ENCODE results near the gene GSS. TPM values are rescaled to one million over a fixed set of nuclear protein-coding genes. Genes with fewer than 3 reads are reported as not detected.

GSS gene
- total RNA-seq, 4 donors from 2014 or later: 14.1 to 33.0 (median 23.8) TPM

- peaks cover 40 to 43% of the 10 kb centered on the region in 2 donors for H3K4me1 ChIP-seq
- peaks cover 0 to 70% of the 10 kb centered on the region in 2 donors for H3K36me3 ChIP-seq
- peak; percentile 18 to 74 for ATAC-seq
- no peak for TF ChIP-seq CTCF (IDR thresholded peaks at IDR 0.05 in 4 of 5, conservative IDR thresholded peaks at IDR 0.05 in 1 of 5)
- peak in 1 of 2 donors; percentile 11 for TF ChIP-seq POLR2A (IDR thresholded peaks at IDR 0.05)
- peak overlapping the region; percentile 79 to 92 (median 89) for H3K27ac ChIP-seq
- in situ Hi-C loops (cut with MboI; ENCODE audit: low sequenced_read_pairs in 4 of 4) (no loop called here), intact Hi-C loops (cut with DNase I; ENCODE audit: low total_unique reads) (no loop called here)
- peak in 1 of 2 donors; percentile 60 for DNase-seq
- H3K4me3 ChIP-seq: no peak overlapping the region
- no peaks in the 10 kb centered on the region for H3K27me3 ChIP-seq
- no peaks in the 10 kb centered on the region for H3K9me3 ChIP-seq
Measured at GRCh38 chr20:34925341-34925740, 30.3 kb downstream of the GSS start.

- peaks cover 40 to 43% of the 10 kb centered on the region in 2 donors for H3K4me1 ChIP-seq
Measured at GRCh38 chr20:34923414-34923813, 32.2 kb downstream of the GSS start.

GRCh38 chr20:34922654-34923381 is 32.8 kb downstream of the GSS start:
- TF ChIP-seq POLR2A (IDR thresholded peaks at IDR 0.05) (no peak), CTCF (IDR thresholded peaks at IDR 0.05 in 4 of 5, conservative IDR thresholded peaks at IDR 0.05 in 1 of 5) (no peak)
- peak; percentile 90 to 95 for ATAC-seq
- peak; percentile 59 to 76 for DNase-seq
- peak overlapping the region; percentile 79 to 92 (median 89) for H3K27ac ChIP-seq
- intact Hi-C loops (cut with DNase I; ENCODE audit: low total_unique reads): loop anchor here (1.0 kb wide), 1 partner anchor 49 kb away; no protein-coding TSS in a partner anchor
- in situ Hi-C loops (cut with MboI; ENCODE audit: low sequenced_read_pairs in 4 of 4): no loop called here
- H3K27me3 ChIP-seq: no peaks in the 10 kb centered on the region
- H3K9me3 ChIP-seq: no peaks in the 10 kb centered on the region
- peak overlapping the region in 1 of 4 donors; percentile 8 for H3K4me3 ChIP-seq
- H3K4me1 ChIP-seq: peaks cover 40 to 43% of the 10 kb centered on the region in 2 donors
- peaks cover 0 to 50% of the 10 kb centered on the region in 2 donors for H3K36me3 ChIP-seq

More at GRCh38 chr20:34923414-34923813, 32.2 kb downstream of the GSS start:
- Histone ChIP-seq H3K9me3 (no peaks in the 10 kb centered on the region), H3K27me3 (no peaks in the 10 kb centered on the region), H3K27ac (peak overlapping the region; percentile 79 to 92 (median 89)), H3K36me3 (peaks cover 0 to 56% of the 10 kb centered on the region in 2 donors), H3K4me3 (peak overlapping the region in 1 of 4 donors; percentile 8)
- DNase-seq (no peak), ATAC-seq (no peak)
- in situ Hi-C loops (cut with MboI; ENCODE audit: low sequenced_read_pairs in 4 of 4): no loop called here
- intact Hi-C loops (cut with DNase I; ENCODE audit: low total_unique reads): no loop called here
- no peak for TF ChIP-seq CTCF (IDR thresholded peaks at IDR 0.05 in 4 of 5, conservative IDR thresholded peaks at IDR 0.05 in 1 of 5)
- no peak for TF ChIP-seq POLR2A (IDR thresholded peaks at IDR 0.05)

- Histone ChIP-seq H3K27ac (peak overlapping the region; percentile 79 to 92 (median 89)), H3K4me3 (no peak overlapping the region), H3K27me3 (no peaks in the 10 kb centered on the region), H3K4me1 (peaks cover 45 to 47% of the 10 kb centered on the region in 2 donors), H3K9me3 (no peaks in the 10 kb centered on the region), H3K36me3 (peaks cover 0 to 42% of the 10 kb centered on the region in 2 donors)
- DNase-seq: no peak
- TF ChIP-seq CTCF (IDR thresholded peaks at IDR 0.05 in 4 of 5, conservative IDR thresholded peaks at IDR 0.05 in 1 of 5) (no peak), POLR2A (IDR thresholded peaks at IDR 0.05) (no peak)
- in situ Hi-C loops (cut with MboI; ENCODE audit: low sequenced_read_pairs in 4 of 4) (no loop called here), intact Hi-C loops (cut with DNase I; ENCODE audit: low total_unique reads) (no loop called here)
- no peak for ATAC-seq
Measured at GRCh38 chr20:34921436-34921835, 34.2 kb downstream of the GSS start.
